ENCODE results near the gene SLC6A1. TPM values are rescaled to one million over a fixed set of nuclear protein-coding genes. Genes with fewer than 3 reads are reported as not detected.

The SLC6A1 gene
- polyA plus RNA-seq, 2 donors, result 6.9 to 12.7 TPM

DNA sequence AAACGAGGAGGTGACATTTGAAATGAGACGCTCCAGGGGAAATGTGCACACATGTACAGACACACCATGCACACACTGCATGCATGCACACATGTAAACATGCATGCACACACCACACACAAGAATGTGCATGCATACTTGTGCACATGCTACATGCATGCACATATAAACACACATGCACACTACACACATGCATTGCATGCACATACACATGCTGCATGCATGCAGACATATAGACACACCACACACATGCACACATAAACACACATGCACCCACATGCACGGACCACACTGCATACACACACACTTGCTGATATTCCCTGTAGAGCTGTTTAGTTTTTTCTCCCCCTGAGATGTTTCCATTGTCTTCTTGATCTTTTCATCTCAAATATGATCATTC lies 37.8 kb upstream of the SLC6A1 start:
- Histone ChIP-seq H3K9me3 (ENCODE audit: control insufficient read depth in 2 of 2, insufficient read depth in 1 of 2, low read depth in 1 of 2, low read length in 1 of 2) (no peaks in the 10 kb centered on the region), H3K36me3 (ENCODE audit: control insufficient read depth in 2 of 2, insufficient read depth in 2 of 2, low read length in 1 of 2) (no peaks in the 10 kb centered on the region), H3K27me3 (ENCODE audit: control insufficient read depth in 1 of 2, insufficient read depth in 2 of 2, low read length in 2 of 2) (no peaks in the 10 kb centered on the region), H3K4me1 (ENCODE audit: control insufficient read depth in 2 of 2, insufficient read depth in 2 of 2, low read length in 1 of 2) (no peaks in the 10 kb centered on the region), H3K27ac (ENCODE audit: low read depth in 2 of 2, low read length in 1 of 2) (no peak overlapping the region), H3K4me3 (ENCODE audit: low read depth in 1 of 2, low read length in 2 of 2) (no peak overlapping the region)
- 78 to 86% methylated on average over 3 of the region's 3 CpGs for WGBS, 2 donors

DNA sequence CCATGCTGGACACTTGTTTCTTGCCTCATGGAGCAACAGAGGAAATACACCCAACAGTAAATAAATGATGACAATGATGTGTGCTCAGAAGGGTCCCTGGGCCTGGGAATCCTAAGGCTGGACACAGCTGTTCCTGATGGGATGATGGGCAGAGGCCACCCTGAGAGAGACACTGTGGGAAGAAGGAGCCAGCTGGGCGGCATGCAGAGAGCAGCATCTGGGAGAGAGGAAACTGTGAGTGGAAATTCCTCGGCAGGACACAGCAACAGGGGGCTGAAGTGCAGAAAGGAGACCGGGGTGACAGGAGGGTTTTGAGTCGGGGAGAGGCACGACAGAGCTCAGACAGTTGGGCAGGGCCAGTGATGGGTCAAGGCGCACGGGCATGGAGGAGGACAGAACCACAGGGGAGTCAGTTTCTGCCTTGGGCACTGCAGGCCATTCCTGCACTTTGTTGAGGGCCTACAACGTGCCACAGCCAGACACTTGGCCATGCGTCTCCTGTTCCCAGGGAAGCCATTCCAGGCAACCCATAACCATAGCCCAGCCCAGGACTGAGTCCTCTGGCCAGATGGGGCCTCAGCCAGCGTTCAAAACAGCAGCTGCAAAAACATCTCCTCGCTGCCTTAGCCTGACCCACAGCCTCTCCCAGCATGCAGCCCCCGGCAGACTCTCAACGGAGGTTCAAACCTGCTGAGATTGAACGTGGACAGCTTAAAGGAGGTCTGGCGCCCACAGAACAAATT lies 36.7 kb upstream of the SLC6A1 start:
- no peaks in the 10 kb centered on the region for H3K36me3 ChIP-seq (ENCODE audit: control insufficient read depth in 2 of 2, insufficient read depth in 2 of 2, low read length in 1 of 2)
- H3K9me3 ChIP-seq (ENCODE audit: control insufficient read depth in 2 of 2, insufficient read depth in 1 of 2, low read depth in 1 of 2, low read length in 1 of 2), result no peaks in the 10 kb centered on the region
- H3K4me1 ChIP-seq (ENCODE audit: control insufficient read depth in 2 of 2, insufficient read depth in 2 of 2, low read length in 1 of 2), result no peaks in the 10 kb centered on the region
- H3K27me3 ChIP-seq (ENCODE audit: control insufficient read depth in 1 of 2, insufficient read depth in 2 of 2, low read length in 2 of 2), result no peaks in the 10 kb centered on the region
- H3K27ac ChIP-seq (ENCODE audit: low read depth in 2 of 2, low read length in 1 of 2), result no peak overlapping the region
- 69 to 76% methylated on average over 15 of the region's 15 CpGs for WGBS, 2 donors
- H3K4me3 ChIP-seq (ENCODE audit: low read depth in 1 of 2, low read length in 2 of 2), result no peak overlapping the region

DNA sequence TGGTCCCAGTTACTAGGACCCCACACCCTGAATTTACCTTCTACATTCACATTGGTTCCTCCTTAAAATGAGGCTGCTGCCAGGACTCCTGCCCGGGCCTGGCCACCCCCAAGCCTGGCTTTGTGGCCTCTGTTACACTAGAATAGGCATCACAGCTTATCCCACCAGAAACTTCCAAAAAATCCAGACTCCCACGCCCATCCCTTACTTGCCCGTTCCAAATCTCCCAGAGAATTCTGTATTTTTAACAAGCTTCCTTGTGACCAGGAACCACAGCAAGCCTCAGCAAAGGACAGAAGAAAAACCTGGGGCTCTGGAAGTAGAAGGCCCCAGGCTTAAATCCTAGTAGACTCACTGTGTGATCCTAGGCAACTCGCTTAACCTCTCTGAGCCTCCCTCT lies 36.0 kb upstream of the SLC6A1 start:
- Histone ChIP-seq H3K27me3 (ENCODE audit: control insufficient read depth in 1 of 2, insufficient read depth in 2 of 2, low read length in 2 of 2) (no peaks in the 10 kb centered on the region), H3K27ac (ENCODE audit: low read depth in 2 of 2, low read length in 1 of 2) (no peak overlapping the region), H3K36me3 (ENCODE audit: control insufficient read depth in 2 of 2, insufficient read depth in 2 of 2, low read length in 1 of 2) (no peaks in the 10 kb centered on the region), H3K9me3 (ENCODE audit: control insufficient read depth in 2 of 2, insufficient read depth in 1 of 2, low read depth in 1 of 2, low read length in 1 of 2) (no peaks in the 10 kb centered on the region), H3K4me3 (ENCODE audit: low read depth in 1 of 2, low read length in 2 of 2) (no peak overlapping the region), H3K4me1 (ENCODE audit: control insufficient read depth in 2 of 2, insufficient read depth in 2 of 2, low read length in 1 of 2) (no peaks in the 10 kb centered on the region)
- 71 to 73% methylated on average over 4 of the region's 4 CpGs for whole genome bisulfite sequencing, 2 donors

DNA sequence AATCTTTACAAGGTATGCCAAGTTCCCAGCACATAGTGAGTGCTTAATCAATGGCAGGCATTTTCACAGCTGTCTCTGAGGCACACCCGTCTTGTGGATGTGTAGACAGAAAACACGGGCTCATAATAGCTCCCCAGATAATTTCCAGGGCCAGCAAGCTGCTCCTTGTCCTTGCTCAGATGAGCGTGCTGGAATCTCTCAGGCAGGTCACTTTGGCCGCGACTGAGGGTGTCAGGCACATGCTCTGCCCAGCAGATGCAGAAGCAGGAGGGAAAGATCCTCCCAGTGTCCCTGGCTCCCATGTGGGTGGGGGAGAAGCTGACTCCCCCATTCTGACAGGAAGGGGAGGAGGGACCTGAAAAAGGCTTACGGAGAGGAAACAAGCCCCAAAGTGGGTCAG lies 35.6 kb upstream of the SLC6A1 start:
- H3K4me3 ChIP-seq (ENCODE audit: low read depth in 1 of 2, low read length in 2 of 2), result no peak overlapping the region
- H3K27me3 ChIP-seq (ENCODE audit: control insufficient read depth in 1 of 2, insufficient read depth in 2 of 2, low read length in 2 of 2), result no peaks in the 10 kb centered on the region
- H3K9me3 ChIP-seq (ENCODE audit: control insufficient read depth in 2 of 2, insufficient read depth in 1 of 2, low read depth in 1 of 2, low read length in 1 of 2), result no peaks in the 10 kb centered on the region
- WGBS, 2 donors, result 65 to 74% methylated on average over 6 of the region's 6 CpGs
- H3K27ac ChIP-seq (ENCODE audit: low read depth in 2 of 2, low read length in 1 of 2), result no peak overlapping the region
- no peaks in the 10 kb centered on the region for H3K36me3 ChIP-seq (ENCODE audit: control insufficient read depth in 2 of 2, insufficient read depth in 2 of 2, low read length in 1 of 2)
- no peaks in the 10 kb centered on the region for H3K4me1 ChIP-seq (ENCODE audit: control insufficient read depth in 2 of 2, insufficient read depth in 2 of 2, low read length in 1 of 2)

DNA sequence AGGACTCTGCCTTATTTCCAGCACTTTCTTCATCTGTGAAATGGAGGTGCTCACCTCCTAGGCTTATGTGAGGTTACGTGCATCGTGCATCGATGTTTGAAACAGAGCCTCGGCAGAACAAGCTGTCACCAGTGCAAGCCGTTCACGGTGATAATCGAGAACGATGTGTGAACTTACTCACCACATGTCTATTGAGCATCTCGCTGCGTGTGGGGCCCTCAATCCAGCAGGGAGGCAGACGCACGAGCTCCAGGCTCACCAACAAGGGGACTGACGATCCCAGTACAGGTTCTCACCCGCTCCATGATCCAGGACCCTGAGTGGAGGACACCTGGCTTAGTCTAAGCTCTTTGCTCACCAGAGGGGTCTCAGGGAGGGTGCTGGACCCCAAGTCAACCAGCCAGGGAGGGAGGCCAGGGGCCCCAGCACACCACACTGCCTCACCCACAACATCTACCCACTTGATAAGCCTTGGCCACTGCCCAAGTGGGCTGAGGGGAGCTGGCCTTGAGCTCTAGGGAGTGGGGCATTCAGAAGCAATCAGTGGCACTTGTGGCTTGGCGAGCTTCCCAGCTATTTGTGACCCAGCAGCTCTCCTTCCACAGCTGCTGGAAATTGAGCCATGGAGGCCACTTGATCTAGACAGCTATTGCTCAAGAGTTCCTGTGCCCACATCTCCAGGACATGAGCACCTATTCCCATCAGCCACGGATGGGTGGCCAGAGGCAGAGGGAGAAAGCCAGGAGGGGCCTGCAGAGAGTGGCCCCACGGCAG lies 34.4 kb upstream of the SLC6A1 start:
- Histone ChIP-seq H3K4me1 (ENCODE audit: control insufficient read depth in 2 of 2, insufficient read depth in 2 of 2, low read length in 1 of 2) (no peaks in the 10 kb centered on the region), H3K27ac (ENCODE audit: low read depth in 2 of 2, low read length in 1 of 2) (no peak overlapping the region), H3K27me3 (ENCODE audit: control insufficient read depth in 1 of 2, insufficient read depth in 2 of 2, low read length in 2 of 2) (no peaks in the 10 kb centered on the region), H3K4me3 (ENCODE audit: low read depth in 1 of 2, low read length in 2 of 2) (no peak overlapping the region), H3K9me3 (ENCODE audit: control insufficient read depth in 2 of 2, insufficient read depth in 1 of 2, low read depth in 1 of 2, low read length in 1 of 2) (no peaks in the 10 kb centered on the region), H3K36me3 (ENCODE audit: control insufficient read depth in 2 of 2, insufficient read depth in 2 of 2, low read length in 1 of 2) (no peaks in the 10 kb centered on the region)
- WGBS, 2 donors, result 80% methylated on average over 17 of the region's 17 CpGs

DNA sequence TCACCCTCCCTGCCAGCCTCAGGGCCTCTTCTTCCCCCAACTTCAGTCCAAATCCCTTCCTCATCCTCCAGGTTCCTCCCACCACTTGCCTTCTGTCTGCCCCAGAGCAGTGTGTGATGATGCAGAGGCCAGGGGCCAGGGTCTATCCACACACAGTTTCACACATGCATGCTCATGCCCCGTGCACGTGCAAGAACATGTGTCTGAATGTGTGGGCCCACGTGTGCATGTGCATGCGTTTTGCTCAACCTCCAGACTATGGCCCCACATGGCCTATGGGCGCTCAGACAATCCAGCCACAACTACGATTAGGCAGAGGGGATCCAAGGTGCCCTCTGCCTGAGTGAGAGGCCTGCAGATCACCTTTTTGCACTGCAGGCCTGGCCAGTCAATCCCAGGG lies 32.3 kb upstream of the SLC6A1 start:
- Histone ChIP-seq H3K27ac (ENCODE audit: low read depth in 2 of 2, low read length in 1 of 2) (no peak overlapping the region), H3K9me3 (ENCODE audit: control insufficient read depth in 2 of 2, insufficient read depth in 1 of 2, low read depth in 1 of 2, low read length in 1 of 2) (no peaks in the 10 kb centered on the region), H3K4me3 (ENCODE audit: low read depth in 1 of 2, low read length in 2 of 2) (no peak overlapping the region), H3K27me3 (ENCODE audit: control insufficient read depth in 1 of 2, insufficient read depth in 2 of 2, low read length in 2 of 2) (no peaks in the 10 kb centered on the region), H3K36me3 (ENCODE audit: control insufficient read depth in 2 of 2, insufficient read depth in 2 of 2, low read length in 1 of 2) (no peaks in the 10 kb centered on the region), H3K4me1 (ENCODE audit: control insufficient read depth in 2 of 2, insufficient read depth in 2 of 2, low read length in 1 of 2) (no peaks in the 10 kb centered on the region)
- 81 to 82% methylated on average over 6 of the region's 6 CpGs for WGBS, 2 donors

DNA sequence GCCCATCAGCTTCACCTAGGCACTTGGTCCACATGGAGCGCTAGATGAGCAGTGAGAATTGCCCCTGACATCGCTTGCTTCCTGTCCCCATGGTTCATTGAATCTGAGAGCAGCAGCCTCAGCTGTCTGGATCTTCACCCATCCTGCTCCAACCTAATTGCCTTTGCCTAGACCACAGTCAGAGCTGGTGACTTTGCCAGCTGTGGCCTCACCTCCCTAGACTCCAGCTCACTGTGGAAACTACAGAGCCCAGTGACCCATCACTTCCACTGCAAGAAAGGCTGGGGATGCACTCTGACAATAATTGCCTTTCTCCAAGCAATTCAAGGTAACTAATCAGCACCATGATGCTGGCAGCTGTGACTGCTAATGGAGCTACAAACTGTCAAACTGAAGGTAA lies 30.6 kb upstream of the SLC6A1 start:
- Histone ChIP-seq H3K27me3 (ENCODE audit: control insufficient read depth in 1 of 2, insufficient read depth in 2 of 2, low read length in 2 of 2) (no peaks in the 10 kb centered on the region), H3K4me1 (ENCODE audit: control insufficient read depth in 2 of 2, insufficient read depth in 2 of 2, low read length in 1 of 2) (no peaks in the 10 kb centered on the region), H3K27ac (ENCODE audit: low read depth in 2 of 2, low read length in 1 of 2) (no peak overlapping the region), H3K4me3 (ENCODE audit: low read depth in 1 of 2, low read length in 2 of 2) (no peak overlapping the region), H3K9me3 (ENCODE audit: control insufficient read depth in 2 of 2, insufficient read depth in 1 of 2, low read depth in 1 of 2, low read length in 1 of 2) (no peaks in the 10 kb centered on the region), H3K36me3 (ENCODE audit: control insufficient read depth in 2 of 2, insufficient read depth in 2 of 2, low read length in 1 of 2) (no peaks in the 10 kb centered on the region)
- 63 to 87% methylated on average over 2 of the region's 2 CpGs for WGBS, 2 donors

DNA sequence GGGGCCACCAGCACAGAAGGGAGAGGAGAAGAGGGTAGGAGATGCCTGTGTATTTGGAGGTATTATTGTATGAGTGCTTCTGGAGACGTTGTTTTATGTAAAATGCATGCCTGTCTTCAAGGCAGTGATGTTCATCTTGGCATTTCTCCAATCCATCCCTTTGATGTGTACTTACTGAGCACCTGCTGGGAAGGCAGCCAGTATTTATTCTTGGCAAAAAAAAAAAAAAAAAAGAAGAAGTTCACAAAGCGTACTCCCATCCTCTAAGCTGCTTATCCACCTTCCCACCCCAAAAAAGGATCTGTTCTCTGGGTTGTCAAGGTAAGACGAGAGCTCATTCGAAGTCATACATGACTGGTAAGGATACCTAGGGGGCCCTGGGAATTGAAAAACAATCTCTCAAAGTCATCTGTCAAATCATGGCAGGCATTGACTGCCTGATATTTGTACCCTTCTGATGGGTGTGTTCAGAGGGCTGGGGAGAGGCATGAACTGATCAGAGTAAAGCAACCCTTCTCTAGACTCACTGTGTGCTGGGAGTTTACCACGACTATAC lies 30.0 kb upstream of the SLC6A1 start:
- Histone ChIP-seq H3K36me3 (ENCODE audit: control insufficient read depth in 2 of 2, insufficient read depth in 2 of 2, low read length in 1 of 2) (no peaks in the 10 kb centered on the region), H3K4me3 (ENCODE audit: low read depth in 1 of 2, low read length in 2 of 2) (no peak overlapping the region), H3K9me3 (ENCODE audit: control insufficient read depth in 2 of 2, insufficient read depth in 1 of 2, low read depth in 1 of 2, low read length in 1 of 2) (no peaks in the 10 kb centered on the region), H3K27ac (ENCODE audit: low read depth in 2 of 2, low read length in 1 of 2) (no peak overlapping the region), H3K27me3 (ENCODE audit: control insufficient read depth in 1 of 2, insufficient read depth in 2 of 2, low read length in 2 of 2) (no peaks in the 10 kb centered on the region), H3K4me1 (ENCODE audit: control insufficient read depth in 2 of 2, insufficient read depth in 2 of 2, low read length in 1 of 2) (no peaks in the 10 kb centered on the region)
- 39% methylated on average over 5 of the region's 5 CpGs for WGBS, 2 donors

DNA sequence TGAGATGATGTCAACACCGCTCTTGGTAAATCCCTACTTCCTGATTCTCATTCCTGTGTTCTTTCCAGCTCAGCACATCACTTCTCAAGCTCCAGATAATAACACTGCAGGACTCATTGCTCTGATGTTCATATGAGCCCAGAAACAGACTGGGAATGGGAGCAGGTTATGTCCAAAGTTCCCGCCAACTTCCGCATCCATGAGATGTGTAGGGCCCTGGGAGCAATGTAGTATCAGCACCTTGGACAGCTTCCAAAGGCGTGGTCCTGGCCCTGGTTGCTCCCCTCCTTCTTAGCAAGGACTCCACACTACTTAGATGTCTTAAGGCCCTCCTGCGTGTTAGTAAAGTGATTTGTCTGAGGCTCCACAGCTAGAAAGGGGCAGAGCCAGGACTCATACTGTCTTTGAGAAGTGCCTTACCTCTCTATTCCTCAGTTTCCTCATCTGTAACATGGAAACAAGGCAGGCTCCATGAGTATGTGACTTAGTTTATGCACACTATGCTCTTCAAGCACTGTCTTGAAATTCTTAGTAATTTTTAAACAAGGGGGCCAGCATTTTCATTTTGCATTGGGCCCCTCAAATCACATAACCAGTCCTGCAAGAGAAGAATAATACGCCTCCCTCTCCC lies 27.9 kb upstream of the SLC6A1 start:
- Histone ChIP-seq H3K9me3 (ENCODE audit: control insufficient read depth in 2 of 2, insufficient read depth in 1 of 2, low read depth in 1 of 2, low read length in 1 of 2) (no peaks in the 10 kb centered on the region), H3K36me3 (ENCODE audit: control insufficient read depth in 2 of 2, insufficient read depth in 2 of 2, low read length in 1 of 2) (no peaks in the 10 kb centered on the region), H3K27me3 (ENCODE audit: control insufficient read depth in 1 of 2, insufficient read depth in 2 of 2, low read length in 2 of 2) (no peaks in the 10 kb centered on the region), H3K27ac (ENCODE audit: low read depth in 2 of 2, low read length in 1 of 2) (no peak overlapping the region), H3K4me1 (ENCODE audit: control insufficient read depth in 2 of 2, insufficient read depth in 2 of 2, low read length in 1 of 2) (no peaks in the 10 kb centered on the region), H3K4me3 (ENCODE audit: low read depth in 1 of 2, low read length in 2 of 2) (no peak overlapping the region)
- 60 to 68% methylated on average over 6 of the region's 6 CpGs for WGBS, 2 donors
